SK-N-SH treated with all-trans-retinoic acid at 6 μM for 48 hours (cell line): ENCODE measurements around the gene TRIM2.

ENCODE experiments used
- ARNTL ChIP-seq: fragments of 450-650 bp; formaldehyde crosslinking; IDR thresholded peaks from 2 replicates; pipeline ENCODE4 v1.5.0; 2020; ENCODE audit warnings: low read depth, mild to moderate bottlenecking, moderate library complexity, borderline replicate concordance
- ESRRG ChIP-seq: fragments of 250-450 bp; sonication (Bioruptor Pico); IDR thresholded peaks from 2 replicates; pipeline ENCODE4 v1.6.1; 2021; ENCODE audit warnings: mild to moderate bottlenecking
- ISL1 ChIP-seq: fragments of 250-450 bp; sonication (Bioruptor Pico); IDR thresholded peaks from 2 replicates; pipeline ENCODE4 v2.1.2; 2022; ENCODE audit warnings: mild to moderate bottlenecking, moderate library complexity
- SNAI2 ChIP-seq: fragments of 250-450 bp; sonication (Bioruptor Pico); IDR thresholded peaks from 2 replicates; pipeline ENCODE4 v1.5.0; 2020; ENCODE audit warnings: mild to moderate bottlenecking, moderate library complexity
- TCF4 ChIP-seq: fragments of 250-450 bp; sonication (Bioruptor Pico); IDR thresholded peaks from 2 replicates; pipeline ENCODE4 v1.8.0; 2021; ENCODE audit warnings: mild to moderate bottlenecking, moderate library complexity, borderline replicate concordance
- ZFP3 ChIP-seq: fragments of 250-450 bp; sonication (Bioruptor Pico); IDR thresholded peaks from 2 replicates; pipeline ENCODE4 v1.5.0; 2020; ENCODE audit warnings: mild to moderate bottlenecking, moderate library complexity
- TF ChIP-seq, protein P1 (sequence below): fragments of 250-450 bp; sonication (Bioruptor Pico); IDR thresholded peaks from 2 replicates; pipeline ENCODE4 v1.5.1; 2021; ENCODE audit warnings: mild to moderate bottlenecking, moderate library complexity
- TF ChIP-seq, protein P2 (sequence below): fragments of 250-450 bp; sonication (Bioruptor Pico); IDR thresholded peaks from 2 replicates; pipeline ENCODE4 v1.8.0; 2020; ENCODE audit warnings: mild to moderate bottlenecking, moderate library complexity, borderline replicate concordance

DNA sequence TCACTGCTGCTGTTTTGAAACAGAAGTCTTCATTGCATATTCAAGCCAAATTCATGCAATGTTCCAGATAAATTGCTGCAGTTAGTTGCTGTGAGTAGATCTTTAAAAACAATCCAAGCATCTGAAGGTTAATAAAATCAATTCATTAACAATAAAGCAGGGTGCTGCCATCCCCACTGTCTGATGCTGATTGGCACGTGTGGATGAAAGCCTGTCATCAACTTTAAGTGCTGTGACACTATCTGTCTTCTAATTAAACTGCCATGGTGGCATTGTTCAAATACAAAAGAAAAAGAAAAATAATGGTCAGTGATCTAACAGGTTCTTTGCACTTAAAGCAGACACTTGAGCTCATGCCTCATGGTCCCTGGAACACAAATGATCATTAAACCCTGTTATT lies 77.2 kb downstream of the TRIM2 start:
- TF ChIP-seq, protein P1, sequence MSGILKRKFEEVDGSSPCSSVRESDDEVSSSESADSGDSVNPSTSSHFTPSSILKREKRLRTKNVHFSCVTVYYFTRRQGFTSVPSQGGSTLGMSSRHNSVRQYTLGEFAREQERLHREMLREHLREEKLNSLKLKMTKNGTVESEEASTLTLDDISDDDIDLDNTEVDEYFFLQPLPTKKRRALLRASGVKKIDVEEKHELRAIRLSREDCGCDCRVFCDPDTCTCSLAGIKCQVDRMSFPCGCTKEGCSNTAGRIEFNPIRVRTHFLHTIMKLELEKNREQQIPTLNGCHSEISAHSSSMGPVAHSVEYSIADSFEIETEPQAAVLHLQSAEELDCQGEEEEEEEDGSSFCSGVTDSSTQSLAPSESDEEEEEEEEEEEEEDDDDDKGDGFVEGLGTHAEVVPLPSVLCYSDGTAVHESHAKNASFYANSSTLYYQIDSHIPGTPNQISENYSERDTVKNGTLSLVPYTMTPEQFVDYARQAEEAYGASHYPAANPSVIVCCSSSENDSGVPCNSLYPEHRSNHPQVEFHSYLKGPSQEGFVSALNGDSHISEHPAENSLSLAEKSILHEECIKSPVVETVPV, result no peak
- TF ChIP-seq ZFP3 (CRISPR knock-in tag), result no peak
- no peak for TF ChIP-seq ARNTL (CRISPR knock-in tag)
- no peak for TF ChIP-seq ESRRG (CRISPR knock-in tag)
- TF ChIP-seq TCF4, result no peak
- TF ChIP-seq, protein P2, sequence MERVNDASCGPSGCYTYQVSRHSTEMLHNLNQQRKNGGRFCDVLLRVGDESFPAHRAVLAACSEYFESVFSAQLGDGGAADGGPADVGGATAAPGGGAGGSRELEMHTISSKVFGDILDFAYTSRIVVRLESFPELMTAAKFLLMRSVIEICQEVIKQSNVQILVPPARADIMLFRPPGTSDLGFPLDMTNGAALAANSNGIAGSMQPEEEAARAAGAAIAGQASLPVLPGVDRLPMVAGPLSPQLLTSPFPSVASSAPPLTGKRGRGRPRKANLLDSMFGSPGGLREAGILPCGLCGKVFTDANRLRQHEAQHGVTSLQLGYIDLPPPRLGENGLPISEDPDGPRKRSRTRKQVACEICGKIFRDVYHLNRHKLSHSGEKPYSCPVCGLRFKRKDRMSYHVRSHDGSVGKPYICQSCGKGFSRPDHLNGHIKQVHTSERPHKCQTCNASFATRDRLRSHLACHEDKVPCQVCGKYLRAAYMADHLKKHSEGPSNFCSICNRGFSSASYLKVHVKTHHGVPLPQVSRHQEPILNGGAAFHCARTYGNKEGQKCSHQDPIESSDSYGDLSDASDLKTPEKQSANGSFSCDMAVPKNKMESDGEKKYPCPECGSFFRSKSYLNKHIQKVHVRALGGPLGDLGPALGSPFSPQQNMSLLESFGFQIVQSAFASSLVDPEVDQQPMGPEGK (CRISPR knock-in tag), result no peak
- no peak for TF ChIP-seq SNAI2 (CRISPR knock-in tag)
- TF ChIP-seq ISL1 (CRISPR knock-in tag), result no peak
